Activated B cell treated with CpG ODN at 0.5 μM for 24 hours (primary cell): ENCODE data around the gene CISD1. TPM values are rescaled to one million over a fixed set of nuclear protein-coding genes. Genes with fewer than 3 reads are reported as not detected.
"Not testable (repeated sequence)": the region's sequence is repeated elsewhere in the genome, so short reads cannot be mapped to it uniquely, and the experiment has no call there.

Experiments
- ATAC-seq: fragments of 200-7000 bp; cut with Tn5 transposase; one replicate; pipeline ENCODE4 v1.10.0; 2021; ENCODE audit warnings: low read depth, mild to moderate bottlenecking, moderate library complexity
- CTCF ChIA-PET: fragments of 350-600 bp; sonication (Branson Sonifier 250); formaldehyde crosslinking; loops from one replicate; lab custom pipeline; 2021; ENCODE audit warnings: antibody characterized with exemption; lab: Charles Lee
- POLR2A ChIA-PET: fragments of 350-600 bp; sonication (Branson Sonifier 250); formaldehyde crosslinking; loops from one replicate; lab custom pipeline; 2021; ENCODE audit warnings: antibody characterized with exemption; lab: Charles Lee
- DNase-seq: peaks from one replicate; pipeline ENCODE4 v3.0.0; 2022
- H3K27ac Mint-ChIP-seq: one replicate; pipeline ENCODE4 v1.8.0; 2020; ENCODE audit warnings: mixed read lengths
- H3K27me3 Mint-ChIP-seq: one replicate; pipeline ENCODE4 v1.8.0; 2021; ENCODE audit warnings: mixed read lengths
- H3K36me3 Mint-ChIP-seq: one replicate; pipeline ENCODE4 v1.8.0; 2021; ENCODE audit warnings: low read depth, mixed read lengths
- H3K4me1 Mint-ChIP-seq: one replicate; pipeline ENCODE4 v1.8.0; 2021; ENCODE audit warnings: mixed read lengths
- H3K4me3 Mint-ChIP-seq: one replicate; pipeline ENCODE4 v1.8.0; 2020; ENCODE audit warnings: mild to moderate bottlenecking, mixed read lengths
- H3K9me3 Mint-ChIP-seq: one replicate; pipeline ENCODE4 v1.8.0; 2020; ENCODE audit warnings: mixed read lengths
- CTCF ChIP-seq: fragments of 200-600 bp; IDR thresholded peaks from one replicate; pipeline ENCODE4 v1.8.0; 2022; ENCODE audit warnings: antibody characterized with exemption, mild to moderate bottlenecking
- intact Hi-C: fragments of 100-400 bp; cut with micrococcal nuclease; formaldehyde crosslinking; loops from one replicate; pipeline ENCODE4 v1.15.1; 2024
- total RNA-seq: library from RNA; stranded (reverse); gene quantifications from 2 replicates; pipeline ENCODE4 v1.2.3, GENCODE V29; 2022

CISD1 gene
- total RNA-seq, 1 donor from 2014 or later = 16.7 TPM

GRCh38 chr10:58244666-58245065 is 24.3 kb upstream of the CISD1 start:
- H3K27ac Mint-ChIP-seq, intact Hi-C loops: not testable (repeated sequence)
- peaks cover 13% of the 10 kb centered on the region for H3K36me3 Mint-ChIP-seq

GRCh38 chr10:58253184-58253583 is 15.8 kb upstream of the CISD1 start:
- Mint-ChIP-seq H3K4me1 (peaks cover 39% of the 10 kb centered on the region), H3K27me3 (no peaks in the 10 kb centered on the region), H3K36me3 (peaks cover 26% of the 10 kb centered on the region), H3K27ac (no peak overlapping the region), H3K9me3 (peaks cover 9% of the 10 kb centered on the region), H3K4me3 (no peak overlapping the region)
- no peak for DNase-seq
- intact Hi-C loops = loop anchor here (2.0 kb wide), 1 partner anchor 14 kb away; no protein-coding TSS in a partner anchor
- ChIA-PET POLR2A (no interaction called here), CTCF (no interaction called here)
- ATAC-seq = no peak
- no peak for TF ChIP-seq CTCF

More at GRCh38 chr10:58244666-58245065, 24.3 kb upstream of the CISD1 start:
- DNase-seq, H3K27me3 Mint-ChIP-seq, H3K4me3 Mint-ChIP-seq, H3K9me3 Mint-ChIP-seq, POLR2A ChIA-PET, ATAC-seq, CTCF ChIA-PET: not testable (repeated sequence)
- H3K4me1 Mint-ChIP-seq = peaks cover 42% of the 10 kb centered on the region

- no peak for ATAC-seq
- no peak for DNase-seq
- Mint-ChIP-seq H3K27ac (no peak overlapping the region), H3K36me3 (peaks cover 34% of the 10 kb centered on the region), H3K9me3 (peaks cover 9% of the 10 kb centered on the region), H3K4me3 (no peak overlapping the region), H3K27me3 (no peaks in the 10 kb centered on the region), H3K4me1 (peaks cover 39% of the 10 kb centered on the region)
- no peak for TF ChIP-seq CTCF
- ChIA-PET CTCF (no interaction called here), POLR2A (no interaction called here)
- intact Hi-C loops = loop anchor here (1.0 kb wide), 1 partner anchor 10 kb away; no protein-coding TSS in a partner anchor
Measured at GRCh38 chr10:58254644-58255043, 14.3 kb upstream of the CISD1 start.

DNA sequence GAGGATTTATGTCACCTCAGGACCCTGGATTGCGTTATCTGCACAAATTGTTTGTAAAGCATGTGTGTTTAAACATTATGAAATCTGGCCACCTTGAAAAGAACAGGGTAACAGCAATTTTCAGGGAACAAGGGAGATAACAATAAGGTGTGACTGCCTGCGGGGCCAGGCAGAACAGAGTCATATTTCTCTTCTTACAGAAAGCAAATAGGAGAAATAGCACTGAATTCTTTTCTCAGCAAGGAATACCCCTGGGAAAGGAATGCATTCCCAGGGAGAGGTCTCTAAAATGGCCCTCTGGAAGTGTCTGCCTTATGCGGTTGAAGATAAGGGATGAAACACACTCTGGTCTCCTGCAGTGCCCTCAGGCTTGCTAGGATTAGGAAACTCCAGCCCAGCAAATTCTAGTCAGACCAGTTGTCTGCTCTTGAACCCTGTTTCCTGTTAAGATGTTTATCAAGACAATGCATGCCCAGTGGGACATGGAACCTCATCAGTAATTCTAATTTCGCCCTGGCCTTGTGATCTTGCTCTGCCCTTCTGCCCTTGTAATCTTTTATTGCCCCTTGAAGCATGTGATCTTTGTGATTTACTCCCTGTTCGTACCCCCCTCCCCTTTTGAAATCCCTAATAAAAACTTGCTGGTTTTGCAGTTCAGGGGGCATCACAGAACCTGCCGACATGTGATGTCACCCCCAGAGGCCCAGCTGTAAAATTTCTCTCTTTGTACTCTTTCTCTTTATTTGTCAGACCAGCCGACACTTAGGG is 12.8 kb upstream of the CISD1 start:
- H3K4me1 Mint-ChIP-seq = peaks cover 47% of the 10 kb centered on the region
- DNase-seq, H3K9me3 Mint-ChIP-seq, H3K27me3 Mint-ChIP-seq, ATAC-seq, H3K27ac Mint-ChIP-seq, intact Hi-C loops, H3K4me3 Mint-ChIP-seq, CTCF ChIA-PET, POLR2A ChIA-PET: not testable (repeated sequence)
- H3K36me3 Mint-ChIP-seq = peaks cover 34% of the 10 kb centered on the region

GRCh38 chr10:58258977-58259692 is 9.8 kb upstream of the CISD1 start:
- ChIA-PET CTCF (no interaction called here), POLR2A (no interaction called here)
- Mint-ChIP-seq H3K36me3 (peaks cover 22% of the 10 kb centered on the region), H3K9me3 (no peaks in the 10 kb centered on the region), H3K4me1 (peaks cover 40% of the 10 kb centered on the region), H3K27ac (no peak overlapping the region), H3K4me3 (no peak overlapping the region), H3K27me3 (no peaks in the 10 kb centered on the region)
- ATAC-seq (no peak), DNase-seq (no peak)
- TF ChIP-seq CTCF = no peak
- intact Hi-C loops = no loop called here

- no peaks in the 10 kb centered on the region for H3K27me3 Mint-ChIP-seq
- POLR2A ChIA-PET = no interaction called here
Measured at GRCh38 chr10:58260334-58260733, 8.6 kb upstream of the CISD1 start.

More at GRCh38 chr10:58260334-58260733, 8.6 kb upstream of the CISD1 start:
- ATAC-seq = no peak
- CTCF ChIA-PET = no interaction called here
- intact Hi-C loops = no loop called here
- no peak for TF ChIP-seq CTCF
- no peak for DNase-seq
- H3K9me3 Mint-ChIP-seq = no peaks in the 10 kb centered on the region
- peaks cover 44% of the 10 kb centered on the region for H3K4me1 Mint-ChIP-seq
- H3K4me3 Mint-ChIP-seq = no peak overlapping the region
- no peak overlapping the region for H3K27ac Mint-ChIP-seq
- peaks cover 19% of the 10 kb centered on the region for H3K36me3 Mint-ChIP-seq
